NCI-H345 (cell line): ENCODE measurements around the gene NPTXR.
A peak's percentile ranks its signal among the peaks of the same experiment; 100 is the strongest.
"Not testable (repeated sequence)": the region's sequence is repeated elsewhere in the genome, so short reads cannot be mapped to it uniquely, and the experiment has no call there.

Experiments
- DNase-seq: peaks from one replicate; lab custom pipeline; 2025; lab: John Stamatoyannopoulos, UW

NPTXR gene

GRCh38 chr22:38868286-38868721, 24.5 kb upstream of the NPTXR start:
- no peak for DNase-seq

GRCh38 chr22:38867471-38868285, 23.9 kb upstream of the NPTXR start:
- no peak for DNase-seq

GRCh38 chr22:38867124-38867455, 23.3 kb upstream of the NPTXR start:
- no peak for DNase-seq

GRCh38 chr22:38866399-38867123, 22.7 kb upstream of the NPTXR start:
- DNase-seq: no peak

- no peak for DNase-seq
These were observed 22.2 kb upstream of the NPTXR start for GRCh38 chr22:38866024-38866398.

GRCh38 chr22:38865201-38866023, 21.6 kb upstream of the NPTXR start:
- DNase-seq: no peak

- DNase-seq: no peak
These were observed 20.7 kb upstream of the NPTXR start for GRCh38 chr22:38864361-38865191.

GRCh38 chr22:38863531-38864131, 19.8 kb upstream of the NPTXR start:
- DNase-seq: no peak

GRCh38 chr22:38862375-38863329, 18.8 kb upstream of the NPTXR start:
- DNase-seq: no peak

- no peak for DNase-seq
These were observed 18.1 kb upstream of the NPTXR start for GRCh38 chr22:38861927-38862326.

GRCh38 chr22:38861170-38861876, 17.5 kb upstream of the NPTXR start:
- no peak for DNase-seq

GRCh38 chr22:38860283-38861169, 16.7 kb upstream of the NPTXR start:
- DNase-seq: peak; percentile 20

- DNase-seq: no peak
These were observed 15.9 kb upstream of the NPTXR start for GRCh38 chr22:38859581-38860282.

GRCh38 chr22:38858492-38858891, 14.7 kb upstream of the NPTXR start:
- no peak for DNase-seq

GRCh38 chr22:38854476-38854875, 10.6 kb upstream of the NPTXR start:
- not testable (repeated sequence) for DNase-seq

GRCh38 chr22:38853883-38854282, 10.1 kb upstream of the NPTXR start:
- DNase-seq: not testable (repeated sequence)

- DNase-seq: no peak
These were observed 9.4 kb upstream of the NPTXR start for GRCh38 chr22:38853196-38853651.

GRCh38 chr22:38852522-38852921, 8.7 kb upstream of the NPTXR start:
- no peak for DNase-seq
